ENCODE results near the gene SIL1. TPM values are rescaled to one million over a fixed set of nuclear protein-coding genes. Genes with fewer than 3 reads are reported as not detected.

Gene SIL1
- polyA plus RNA-seq, 4 donors: 21.6 to 68.2 (median 35.4) TPM

DNA sequence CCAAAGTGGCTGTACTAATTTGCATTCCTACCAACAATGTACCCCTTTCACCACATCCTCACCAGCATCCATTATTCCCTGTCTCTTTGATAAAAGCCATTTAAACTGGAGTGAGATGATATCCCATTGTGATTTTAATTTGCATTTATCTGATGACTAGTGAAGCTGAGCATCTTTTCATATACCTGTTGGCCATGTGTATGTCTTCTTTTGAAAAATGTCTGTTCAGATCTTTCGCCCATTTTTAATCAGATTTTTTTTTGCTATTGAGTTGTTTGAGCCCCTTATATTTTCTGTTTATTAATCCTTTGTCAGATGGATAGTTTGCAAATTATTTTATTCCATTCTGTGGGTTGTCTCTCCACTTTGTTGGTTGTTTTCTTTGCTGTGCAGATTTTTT, 202.0 kb downstream of the SIL1 start:
- Histone ChIP-seq H3K4me3 (ENCODE audit: low read depth in 1 of 3, low read length in 3 of 3) (no peak overlapping the region), H3K4me1 (ENCODE audit: control insufficient read depth in 3 of 3, insufficient read depth in 2 of 3, low read depth in 1 of 3, low read length in 2 of 3) (no peaks in the 10 kb centered on the region), H3K27ac (ENCODE audit: low read depth in 1 of 3, low read length in 2 of 3) (no peak overlapping the region), H3K27me3 (ENCODE audit: control insufficient read depth in 3 of 3, insufficient read depth in 3 of 3, low read length in 3 of 3) (no peaks in the 10 kb centered on the region), H3K9me3 (ENCODE audit: control insufficient read depth in 2 of 2, insufficient read depth in 1 of 2, low read depth in 1 of 2, low read length in 1 of 2) (no peaks in the 10 kb centered on the region), H3K36me3 (ENCODE audit: control insufficient read depth in 3 of 3, insufficient read depth in 2 of 3, low read depth in 1 of 3, low read length in 3 of 3) (peaks cover 0 to 4% (median 0%) of the 10 kb centered on the region in 3 donors)
- no peak for FAIRE-seq
- 95 to 100% (median 100%) methylated on average over 1 of the region's 1 CpG for WGBS, 3 donors
- no peak for DNase-seq

DNA sequence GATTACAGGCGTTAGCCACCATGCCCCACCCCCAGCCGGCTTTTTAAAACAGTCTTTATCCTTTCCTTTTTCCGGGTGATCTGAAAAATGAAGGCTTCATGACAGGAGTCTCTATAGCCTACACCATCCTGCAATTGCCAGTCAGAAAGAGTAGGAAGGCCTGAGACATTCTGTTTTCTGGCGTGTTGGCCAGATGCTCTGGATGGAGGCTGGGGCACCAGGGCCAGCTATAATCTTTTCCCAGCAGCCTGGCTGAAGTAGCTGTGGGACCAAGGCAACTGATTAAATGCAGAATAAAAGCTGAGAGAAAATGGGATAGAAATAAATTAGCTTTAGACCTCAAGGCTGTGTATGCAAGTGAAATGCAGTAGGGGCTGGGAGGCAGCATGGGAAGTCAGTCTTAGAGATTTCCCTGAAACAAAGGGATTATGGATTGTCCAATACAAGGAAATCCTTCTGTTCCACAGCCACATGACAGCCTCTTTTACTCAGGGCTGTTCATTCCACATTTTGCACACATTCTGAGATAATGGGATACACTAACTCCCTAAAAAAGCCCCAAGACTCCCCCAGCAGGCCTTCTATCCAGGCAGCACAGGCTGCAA, 207.1 kb downstream of the SIL1 start:
- H3K4me1 ChIP-seq (ENCODE audit: control insufficient read depth in 3 of 3, insufficient read depth in 2 of 3, low read depth in 1 of 3, low read length in 2 of 3): no peaks in the 10 kb centered on the region
- no peak for DNase-seq
- no peak overlapping the region for H3K27ac ChIP-seq (ENCODE audit: low read depth in 1 of 3, low read length in 2 of 3)
- H3K27me3 ChIP-seq (ENCODE audit: control insufficient read depth in 3 of 3, insufficient read depth in 3 of 3, low read length in 3 of 3): no peaks in the 10 kb centered on the region
- no peak overlapping the region for H3K4me3 ChIP-seq (ENCODE audit: low read depth in 1 of 3, low read length in 3 of 3)
- 95 to 98% (median 96%) methylated on average over 4 of the region's 4 CpGs for WGBS, 3 donors
- peaks cover 0 to 12% (median 0%) of the 10 kb centered on the region in 3 donors for H3K36me3 ChIP-seq (ENCODE audit: control insufficient read depth in 3 of 3, insufficient read depth in 2 of 3, low read depth in 1 of 3, low read length in 3 of 3)
- FAIRE-seq: no peak
- H3K9me3 ChIP-seq (ENCODE audit: control insufficient read depth in 2 of 2, insufficient read depth in 1 of 2, low read depth in 1 of 2, low read length in 1 of 2): no peaks in the 10 kb centered on the region

DNA sequence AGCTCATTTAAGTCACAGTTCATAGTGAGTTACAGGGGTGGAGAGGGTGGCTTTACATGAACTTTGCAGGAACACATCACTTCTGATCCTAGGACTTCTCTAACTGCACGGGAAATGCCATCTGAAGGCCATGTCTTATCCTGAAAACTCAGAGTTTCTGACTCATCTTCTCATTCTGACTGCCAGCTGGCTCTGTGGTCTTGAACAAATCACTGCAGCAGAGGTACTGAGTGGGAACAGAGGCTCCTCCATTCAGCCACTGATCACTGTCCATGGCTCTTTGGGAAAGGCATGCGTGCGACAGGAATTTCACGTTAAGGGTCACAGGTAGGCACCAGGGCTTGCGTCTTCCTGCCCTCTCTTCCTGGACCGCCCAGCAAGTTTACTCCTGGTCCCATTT, 208.4 kb downstream of the SIL1 start:
- no peaks in the 10 kb centered on the region for H3K9me3 ChIP-seq (ENCODE audit: control insufficient read depth in 2 of 2, insufficient read depth in 1 of 2, low read depth in 1 of 2, low read length in 1 of 2)
- FAIRE-seq (no peak), DNase-seq (no peak)
- H3K27ac ChIP-seq (ENCODE audit: low read depth in 1 of 3, low read length in 2 of 3): no peak overlapping the region
- 95 to 97% (median 96%) methylated on average over 6 of the region's 6 CpGs for WGBS, 3 donors
- H3K36me3 ChIP-seq (ENCODE audit: control insufficient read depth in 3 of 3, insufficient read depth in 2 of 3, low read depth in 1 of 3, low read length in 3 of 3): peaks cover 0 to 17% (median 0%) of the 10 kb centered on the region in 3 donors
- peaks cover 0 to 1% (median 0%) of the 10 kb centered on the region in 3 donors for H3K4me1 ChIP-seq (ENCODE audit: control insufficient read depth in 3 of 3, insufficient read depth in 2 of 3, low read depth in 1 of 3, low read length in 2 of 3)
- no peak overlapping the region for H3K4me3 ChIP-seq (ENCODE audit: low read depth in 1 of 3, low read length in 3 of 3)
- no peaks in the 10 kb centered on the region for H3K27me3 ChIP-seq (ENCODE audit: control insufficient read depth in 3 of 3, insufficient read depth in 3 of 3, low read length in 3 of 3)

DNA sequence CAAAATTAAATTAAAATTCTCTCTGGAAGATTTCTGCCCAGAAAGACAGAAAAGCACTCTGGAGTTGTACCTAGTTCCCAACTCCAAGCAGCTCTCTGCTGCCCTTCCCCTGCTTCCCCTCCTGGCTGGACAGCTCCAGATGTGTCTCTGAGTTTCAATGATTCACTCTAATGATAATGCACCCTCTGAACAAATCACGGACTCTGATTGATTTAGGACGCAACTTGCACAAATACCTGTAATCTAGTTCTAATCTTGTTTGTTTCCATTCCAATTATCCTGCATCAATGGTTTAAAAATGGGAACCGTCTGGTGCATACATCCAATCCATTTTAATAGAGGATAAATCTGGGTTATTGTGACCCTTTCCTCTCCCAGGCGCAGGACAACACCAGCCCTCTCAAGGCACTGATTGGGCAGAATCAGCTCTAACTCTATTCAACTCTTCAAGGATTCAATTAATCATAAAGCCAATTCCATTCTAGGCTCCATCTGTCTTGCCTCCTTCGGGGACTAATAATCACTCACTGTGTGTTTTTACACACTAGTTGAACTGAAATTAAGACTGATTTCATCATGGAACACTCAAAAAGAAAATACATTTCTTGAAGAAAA, 211.9 kb downstream of the SIL1 start:
- Histone ChIP-seq H3K4me1 (ENCODE audit: control insufficient read depth in 3 of 3, insufficient read depth in 2 of 3, low read depth in 1 of 3, low read length in 2 of 3) (peaks cover 0 to 4% (median 0%) of the 10 kb centered on the region in 3 donors), H3K27ac (ENCODE audit: low read depth in 1 of 3, low read length in 2 of 3) (no peak overlapping the region), H3K9me3 (ENCODE audit: control insufficient read depth in 2 of 2, insufficient read depth in 1 of 2, low read depth in 1 of 2, low read length in 1 of 2) (no peaks in the 10 kb centered on the region), H3K4me3 (ENCODE audit: low read depth in 1 of 3, low read length in 3 of 3) (no peak overlapping the region), H3K27me3 (ENCODE audit: control insufficient read depth in 3 of 3, insufficient read depth in 3 of 3, low read length in 3 of 3) (no peaks in the 10 kb centered on the region), H3K36me3 (ENCODE audit: control insufficient read depth in 3 of 3, insufficient read depth in 2 of 3, low read depth in 1 of 3, low read length in 3 of 3) (peaks cover 0 to 19% (median 0%) of the 10 kb centered on the region in 3 donors)
- 79 to 90% (median 88%) methylated on average over 5 of the region's 5 CpGs for WGBS, 3 donors
- FAIRE-seq (no peak), DNase-seq (no peak)

DNA sequence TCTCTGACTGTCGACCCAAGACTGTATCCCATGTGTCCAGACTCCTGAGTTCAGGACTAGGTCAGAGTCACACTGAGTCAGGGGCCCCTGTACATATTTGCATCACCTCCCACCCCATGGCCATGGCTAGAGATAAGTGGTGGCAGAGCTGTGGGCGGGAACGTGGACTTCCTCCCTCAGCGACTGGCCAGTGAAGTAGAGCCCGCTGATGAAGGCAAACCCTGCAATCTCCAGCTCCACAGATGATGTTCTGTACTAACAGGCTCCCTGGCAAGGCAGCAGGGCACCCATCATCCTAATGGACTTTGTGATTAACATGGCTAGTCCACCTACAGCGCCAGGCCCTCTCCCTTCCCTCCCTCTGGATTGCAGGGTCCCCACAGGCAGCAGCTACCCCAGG, 212.5 kb downstream of the SIL1 start:
- FAIRE-seq: no peak
- no peaks in the 10 kb centered on the region for H3K27me3 ChIP-seq (ENCODE audit: control insufficient read depth in 3 of 3, insufficient read depth in 3 of 3, low read length in 3 of 3)
- H3K9me3 ChIP-seq (ENCODE audit: control insufficient read depth in 2 of 2, insufficient read depth in 1 of 2, low read depth in 1 of 2, low read length in 1 of 2): no peaks in the 10 kb centered on the region
- H3K4me3 ChIP-seq (ENCODE audit: low read depth in 1 of 3, low read length in 3 of 3): no peak overlapping the region
- WGBS, 3 donors: 67 to 79% (median 74%) methylated on average over 6 of the region's 6 CpGs
- peak overlapping the region in 1 of 3 donors; percentile 67 for H3K27ac ChIP-seq (ENCODE audit: low read depth in 1 of 3, low read length in 2 of 3)
- DNase-seq: no peak
- H3K4me1 ChIP-seq (ENCODE audit: control insufficient read depth in 3 of 3, insufficient read depth in 2 of 3, low read depth in 1 of 3, low read length in 2 of 3): peaks cover 0 to 4% (median 0%) of the 10 kb centered on the region in 3 donors
- peaks cover 0 to 16% (median 0%) of the 10 kb centered on the region in 3 donors for H3K36me3 ChIP-seq (ENCODE audit: control insufficient read depth in 3 of 3, insufficient read depth in 2 of 3, low read depth in 1 of 3, low read length in 3 of 3)

DNA sequence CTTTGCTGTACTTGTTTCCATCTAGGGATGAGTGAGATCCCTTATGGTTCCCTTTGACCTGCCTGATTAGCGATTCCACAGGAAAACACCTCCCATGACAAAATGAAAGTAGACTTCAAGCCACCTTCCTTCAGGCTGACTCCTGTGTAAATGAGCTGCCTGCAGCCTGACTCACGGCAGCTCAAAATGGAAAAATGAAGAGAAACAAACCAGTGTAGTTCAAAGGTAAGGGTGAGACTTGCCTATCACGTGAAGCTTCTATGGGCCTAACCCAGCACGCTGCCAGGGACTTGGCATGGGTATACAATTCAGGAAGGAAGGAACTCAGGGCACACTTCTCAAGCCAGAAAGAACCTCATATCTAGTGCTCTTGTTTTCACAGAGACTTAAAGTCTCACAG, 212.9 kb downstream of the SIL1 start:
- WGBS, 3 donors: 29 to 68% (median 38%) methylated on average over 4 of the region's 4 CpGs
- H3K27me3 ChIP-seq (ENCODE audit: control insufficient read depth in 3 of 3, insufficient read depth in 3 of 3, low read length in 3 of 3): no peaks in the 10 kb centered on the region
- FAIRE-seq (no peak), DNase-seq (peak in 1 of 2 donors; percentile 84)
- H3K4me3 ChIP-seq (ENCODE audit: low read depth in 1 of 3, low read length in 3 of 3): no peak overlapping the region
- peaks cover 0 to 4% (median 0%) of the 10 kb centered on the region in 3 donors for H3K4me1 ChIP-seq (ENCODE audit: control insufficient read depth in 3 of 3, insufficient read depth in 2 of 3, low read depth in 1 of 3, low read length in 2 of 3)
- peak overlapping the region in 2 of 3 donors; percentile 17 to 67 for H3K27ac ChIP-seq (ENCODE audit: low read depth in 1 of 3, low read length in 2 of 3)
- H3K9me3 ChIP-seq (ENCODE audit: control insufficient read depth in 2 of 2, insufficient read depth in 1 of 2, low read depth in 1 of 2, low read length in 1 of 2): no peaks in the 10 kb centered on the region
- peaks cover 0 to 13% (median 0%) of the 10 kb centered on the region in 3 donors for H3K36me3 ChIP-seq (ENCODE audit: control insufficient read depth in 3 of 3, insufficient read depth in 2 of 3, low read depth in 1 of 3, low read length in 3 of 3)

DNA sequence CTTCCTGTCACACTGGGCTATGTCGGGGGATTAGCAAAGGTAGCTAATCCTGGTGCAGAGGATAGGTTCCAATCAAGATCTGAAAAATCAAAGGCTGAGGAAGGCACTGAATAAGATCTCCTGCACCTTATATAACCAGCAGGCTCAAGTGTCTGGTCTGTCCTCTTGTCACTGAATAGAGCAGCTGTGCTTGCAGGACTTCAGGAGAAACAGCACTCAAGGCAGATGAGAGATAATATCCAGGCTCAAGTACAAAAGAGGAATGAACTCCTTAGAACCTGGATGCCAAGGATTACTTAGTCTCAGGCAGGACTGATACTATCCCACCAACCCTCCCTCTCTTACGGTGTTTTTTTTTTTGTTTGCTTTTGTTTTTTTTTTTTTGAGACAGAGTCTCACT, 214.2 kb downstream of the SIL1 start:
- Histone ChIP-seq H3K27ac (ENCODE audit: low read depth in 1 of 3, low read length in 2 of 3) (no peak overlapping the region), H3K36me3 (ENCODE audit: control insufficient read depth in 3 of 3, insufficient read depth in 2 of 3, low read depth in 1 of 3, low read length in 3 of 3) (peaks cover 0 to 13% (median 0%) of the 10 kb centered on the region in 3 donors), H3K27me3 (ENCODE audit: control insufficient read depth in 3 of 3, insufficient read depth in 3 of 3, low read length in 3 of 3) (no peaks in the 10 kb centered on the region), H3K4me3 (ENCODE audit: low read depth in 1 of 3, low read length in 3 of 3) (no peak overlapping the region), H3K4me1 (ENCODE audit: control insufficient read depth in 3 of 3, insufficient read depth in 2 of 3, low read depth in 1 of 3, low read length in 2 of 3) (peaks cover 0 to 4% (median 0%) of the 10 kb centered on the region in 3 donors), H3K9me3 (ENCODE audit: control insufficient read depth in 2 of 2, insufficient read depth in 1 of 2, low read depth in 1 of 2, low read length in 1 of 2) (no peaks in the 10 kb centered on the region)
- whole genome bisulfite sequencing, 3 donors: 76 to 91% (median 87%) methylated on average over 2 of the region's 2 CpGs
- no peak for DNase-seq
- no peak for FAIRE-seq

DNA sequence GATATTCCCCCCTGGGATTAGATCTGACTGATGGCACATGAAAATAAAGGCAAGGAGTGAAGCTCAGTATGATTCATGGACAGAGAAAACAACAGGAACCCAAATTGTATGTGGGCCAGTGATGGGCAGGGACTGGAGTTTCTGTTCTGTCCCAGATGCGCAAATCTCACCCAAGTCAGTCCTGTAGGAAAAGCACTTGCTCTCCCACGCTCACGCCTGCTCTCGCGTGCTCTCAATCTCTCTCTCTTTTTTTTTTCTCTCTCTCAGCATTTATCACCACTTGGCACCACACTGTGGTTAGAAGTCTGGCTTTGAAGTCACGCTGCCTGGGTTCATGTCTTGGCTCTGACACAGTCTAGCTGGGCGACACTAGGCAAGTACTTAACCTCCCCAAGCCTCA, 216.6 kb downstream of the SIL1 start:
- Histone ChIP-seq H3K4me1 (ENCODE audit: control insufficient read depth in 3 of 3, insufficient read depth in 2 of 3, low read depth in 1 of 3, low read length in 2 of 3) (peaks cover 0 to 4% (median 0%) of the 10 kb centered on the region in 3 donors), H3K9me3 (ENCODE audit: control insufficient read depth in 2 of 2, insufficient read depth in 1 of 2, low read depth in 1 of 2, low read length in 1 of 2) (no peaks in the 10 kb centered on the region), H3K4me3 (ENCODE audit: low read depth in 1 of 3, low read length in 3 of 3) (no peak overlapping the region), H3K36me3 (ENCODE audit: control insufficient read depth in 3 of 3, insufficient read depth in 2 of 3, low read depth in 1 of 3, low read length in 3 of 3) (peaks cover 0 to 11% (median 0%) of the 10 kb centered on the region in 3 donors), H3K27ac (ENCODE audit: low read depth in 1 of 3, low read length in 2 of 3) (no peak overlapping the region), H3K27me3 (ENCODE audit: control insufficient read depth in 3 of 3, insufficient read depth in 3 of 3, low read length in 3 of 3) (no peaks in the 10 kb centered on the region)
- DNase-seq (no peak), FAIRE-seq (no peak)
- 81 to 88% (median 86%) methylated on average over 6 to 7 of the region's 7 CpGs for WGBS, 3 donors
